NT2/D1 (cell line): Measurements from ENCODE around the gene NOL6.
"Not testable (repeated sequence)": the region's sequence is repeated elsewhere in the genome, so short reads cannot be mapped to it uniquely, and the experiment has no call there.

Experiments
- DNase-seq: peaks from one replicate; pipeline ENCODE4 v3.0.0-alpha.2; 2011; ENCODE audit warnings: low read depth, low spot score
- H3K27me3 ChIP-seq: 2 replicates; pipeline ENCODE4 v1.6.0; 2011; ENCODE audit warnings: mild to moderate bottlenecking; ENCODE audit not compliant: insufficient read length, insufficient read depth
- H3K36me3 ChIP-seq: 2 replicates; pipeline ENCODE4 v1.6.1; 2011; ENCODE audit warnings: mild to moderate bottlenecking, low read length, mixed read lengths; ENCODE audit not compliant: insufficient read depth, insufficient read length
- H3K4me1 ChIP-seq: 2 replicates; pipeline ENCODE4 v1.5.1; 2011; ENCODE audit not compliant: insufficient read depth, insufficient read length
- H3K4me3 ChIP-seq: 2 replicates; pipeline ENCODE4 v1.5.1; 2011; ENCODE audit warnings: low read depth; ENCODE audit not compliant: insufficient read length
- H3K9ac ChIP-seq: 2 replicates; pipeline ENCODE4 v1.6.0; 2011; ENCODE audit warnings: low read depth; ENCODE audit not compliant: insufficient read length
- H3K9me3 ChIP-seq: 2 replicates; pipeline ENCODE4 v1.5.1; 2011; ENCODE audit warnings: mild to moderate bottlenecking, low read length; ENCODE audit not compliant: insufficient read depth
- SUZ12 ChIP-seq: IDR thresholded peaks from 2 replicates; pipeline ENCODE4 v1.6.1; 2011; ENCODE audit not compliant: insufficient read length, insufficient read depth; ENCODE audit errors: extremely low read depth
- YY1 ChIP-seq: IDR thresholded peaks from 2 replicates; pipeline ENCODE4 v1.6.1; 2011; ENCODE audit not compliant: insufficient read length, insufficient read depth
- ZNF274 ChIP-seq: IDR thresholded peaks from 2 replicates; pipeline ENCODE4 v1.6.1; 2011; ENCODE audit warnings: mild to moderate bottlenecking, low read depth, low read length

NOL6 gene, protein sequence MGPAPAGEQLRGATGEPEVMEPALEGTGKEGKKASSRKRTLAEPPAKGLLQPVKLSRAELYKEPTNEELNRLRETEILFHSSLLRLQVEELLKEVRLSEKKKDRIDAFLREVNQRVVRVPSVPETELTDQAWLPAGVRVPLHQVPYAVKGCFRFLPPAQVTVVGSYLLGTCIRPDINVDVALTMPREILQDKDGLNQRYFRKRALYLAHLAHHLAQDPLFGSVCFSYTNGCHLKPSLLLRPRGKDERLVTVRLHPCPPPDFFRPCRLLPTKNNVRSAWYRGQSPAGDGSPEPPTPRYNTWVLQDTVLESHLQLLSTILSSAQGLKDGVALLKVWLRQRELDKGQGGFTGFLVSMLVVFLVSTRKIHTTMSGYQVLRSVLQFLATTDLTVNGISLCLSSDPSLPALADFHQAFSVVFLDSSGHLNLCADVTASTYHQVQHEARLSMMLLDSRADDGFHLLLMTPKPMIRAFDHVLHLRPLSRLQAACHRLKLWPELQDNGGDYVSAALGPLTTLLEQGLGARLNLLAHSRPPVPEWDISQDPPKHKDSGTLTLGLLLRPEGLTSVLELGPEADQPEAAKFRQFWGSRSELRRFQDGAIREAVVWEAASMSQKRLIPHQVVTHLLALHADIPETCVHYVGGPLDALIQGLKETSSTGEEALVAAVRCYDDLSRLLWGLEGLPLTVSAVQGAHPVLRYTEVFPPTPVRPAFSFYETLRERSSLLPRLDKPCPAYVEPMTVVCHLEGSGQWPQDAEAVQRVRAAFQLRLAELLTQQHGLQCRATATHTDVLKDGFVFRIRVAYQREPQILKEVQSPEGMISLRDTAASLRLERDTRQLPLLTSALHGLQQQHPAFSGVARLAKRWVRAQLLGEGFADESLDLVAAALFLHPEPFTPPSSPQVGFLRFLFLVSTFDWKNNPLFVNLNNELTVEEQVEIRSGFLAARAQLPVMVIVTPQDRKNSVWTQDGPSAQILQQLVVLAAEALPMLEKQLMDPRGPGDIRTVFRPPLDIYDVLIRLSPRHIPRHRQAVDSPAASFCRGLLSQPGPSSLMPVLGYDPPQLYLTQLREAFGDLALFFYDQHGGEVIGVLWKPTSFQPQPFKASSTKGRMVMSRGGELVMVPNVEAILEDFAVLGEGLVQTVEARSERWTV

DNA sequence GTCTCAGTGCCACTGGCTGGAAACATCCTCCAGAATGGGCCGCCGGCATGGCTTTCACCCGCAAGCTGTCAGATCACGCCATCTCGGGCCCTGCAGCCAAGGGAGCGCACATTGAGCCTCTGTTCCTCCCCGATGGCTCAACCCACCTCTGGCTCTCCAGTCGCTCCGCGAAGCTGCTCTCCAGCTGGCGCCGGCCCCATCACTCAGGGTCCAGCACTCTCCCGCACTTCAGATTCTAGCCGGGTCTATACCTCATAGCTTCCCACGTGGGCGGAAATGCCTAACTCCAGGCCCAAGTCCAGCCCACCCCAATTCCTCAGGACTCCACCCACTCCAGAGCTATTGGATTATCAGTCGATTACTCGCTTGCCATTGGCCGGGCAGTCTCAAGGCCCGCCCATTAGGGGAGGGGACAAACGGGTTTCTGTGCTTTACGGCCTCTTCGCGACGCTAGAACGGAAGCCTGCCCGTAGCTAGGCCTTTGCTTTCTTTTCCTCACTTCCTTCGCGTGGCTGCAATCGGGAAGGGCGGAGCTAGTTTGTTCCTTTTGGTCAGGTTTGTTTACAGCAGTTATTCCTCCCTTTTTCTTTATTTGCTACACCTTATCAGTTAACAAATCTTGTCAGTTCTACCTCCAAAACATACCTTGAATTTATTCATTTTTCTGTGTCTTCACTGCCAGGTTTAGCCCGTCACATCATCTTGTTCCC, at the start of gene NOL6:
Gene NOL6, minus strand, starts transcription at position 282 of the 710 bp plus-strand sequence. Its CDS starts 82 bp downstream, at position 200.
- Histone ChIP-seq H3K9ac (peak within 1 kb of the TSS; percentile 98), H3K9me3 (no peaks in the 10 kb centered on the region), H3K36me3 (peaks cover 36% of the 10 kb centered on the region), H3K4me3 (peak within 1 kb of the TSS; percentile 99), H3K27me3 (no peaks in the 10 kb centered on the region), H3K4me1 (peaks cover 3% of the 10 kb centered on the region)
- peak; percentile 98 for DNase-seq
- TF ChIP-seq SUZ12, result no peak
- no peak for TF ChIP-seq ZNF274
- no peak for TF ChIP-seq YY1

GRCh38 chr9:33521861-33522260, 48.1 kb upstream of the NOL6 start:
- not testable (repeated sequence) for H3K36me3 ChIP-seq, DNase-seq, H3K27me3 ChIP-seq, H3K4me1 ChIP-seq, H3K4me3 ChIP-seq, H3K9me3 ChIP-seq, H3K9ac ChIP-seq

DNA sequence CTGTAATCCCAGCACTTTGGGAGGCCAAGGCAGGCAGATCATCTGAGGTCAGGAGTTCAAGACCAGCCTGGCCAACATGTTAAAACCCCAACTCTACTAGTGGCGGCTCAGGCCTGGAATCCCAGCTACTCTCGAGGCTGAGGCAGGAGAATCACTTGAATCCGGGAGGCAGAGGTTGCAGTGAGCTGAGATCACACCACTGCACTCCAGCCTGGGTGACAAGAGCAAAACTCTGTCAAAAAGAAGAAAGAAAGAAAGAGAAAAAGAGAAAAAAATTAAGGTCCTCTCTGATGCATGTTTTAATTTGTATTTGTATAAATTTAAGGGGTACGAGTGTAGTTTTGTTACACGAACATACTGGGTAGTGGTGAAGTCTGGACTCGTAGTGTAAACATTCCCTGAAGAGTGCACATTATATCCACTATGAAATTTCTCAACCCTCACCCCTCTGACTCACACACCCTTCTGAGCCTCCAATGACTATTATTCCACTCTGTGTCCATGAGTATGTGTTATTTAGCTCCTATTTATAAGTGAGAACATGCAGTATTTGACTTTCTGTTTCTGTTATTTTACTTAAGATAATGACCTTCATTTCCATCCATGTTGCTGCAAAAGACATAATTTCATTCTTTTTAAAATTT, 44.3 kb upstream of the NOL6 start:
- H3K9ac ChIP-seq, result not testable (repeated sequence)

GRCh38 chr9:33517373-33517772, 43.6 kb upstream of the NOL6 start:
- Histone ChIP-seq H3K9me3 (peaks cover 13% of the 10 kb centered on the region), H3K27me3 (no peaks in the 10 kb centered on the region), H3K4me1 (no peaks in the 10 kb centered on the region), H3K9ac (no peak overlapping the region), H3K4me3 (no peak overlapping the region), H3K36me3 (no peaks in the 10 kb centered on the region)
- no peak for DNase-seq
- TF ChIP-seq SUZ12 (no peak), ZNF274 (no peak), YY1 (no peak)

More for the DNA sequence above, 44.3 kb upstream of the NOL6 start:
- not testable (repeated sequence) for DNase-seq, H3K4me3 ChIP-seq, H3K27me3 ChIP-seq, H3K4me1 ChIP-seq, H3K36me3 ChIP-seq
- peaks cover 13% of the 10 kb centered on the region for H3K9me3 ChIP-seq

GRCh38 chr9:33516397-33516796, 42.7 kb upstream of the NOL6 start:
- H3K9me3 ChIP-seq, result peaks cover 13% of the 10 kb centered on the region
- H3K36me3 ChIP-seq, H3K27me3 ChIP-seq, DNase-seq, H3K4me1 ChIP-seq, H3K9ac ChIP-seq, H3K4me3 ChIP-seq: not testable (repeated sequence)

DNA sequence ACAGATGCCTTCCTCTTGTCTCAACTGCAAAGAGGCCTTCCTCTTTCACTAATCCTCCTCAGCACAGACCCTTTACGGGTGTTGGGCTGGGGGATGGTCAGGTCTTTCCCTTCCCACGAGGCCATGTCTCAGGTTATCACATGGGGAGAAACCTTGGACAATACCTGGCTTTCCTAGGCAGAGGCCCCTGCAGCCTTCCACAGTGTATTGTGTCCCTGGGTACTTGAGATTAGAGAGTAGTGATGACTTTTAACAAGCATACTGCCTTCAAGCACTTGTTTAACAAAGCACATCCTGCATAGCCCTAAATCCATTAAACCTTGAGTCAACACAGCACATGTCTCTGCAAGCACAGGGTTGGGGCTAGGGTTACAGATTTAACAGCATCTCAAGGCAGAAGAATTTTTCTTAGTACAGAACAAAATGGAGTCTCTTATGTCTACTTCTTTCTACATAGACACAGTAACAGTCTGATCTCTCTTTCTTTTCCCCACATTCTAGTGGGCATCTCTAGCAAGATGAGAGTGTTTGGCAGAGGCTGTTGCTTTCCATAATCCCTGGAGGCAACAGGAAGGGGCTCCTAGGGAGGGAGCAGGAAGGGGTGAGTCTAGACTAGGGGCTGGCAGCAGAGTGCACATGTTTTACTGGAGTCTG, 41.7 kb upstream of the NOL6 start:
- not testable (repeated sequence) for H3K4me3 ChIP-seq, H3K36me3 ChIP-seq, H3K27me3 ChIP-seq, H3K4me1 ChIP-seq, H3K9ac ChIP-seq, DNase-seq
- H3K9me3 ChIP-seq, result peaks cover 13% of the 10 kb centered on the region

GRCh38 chr9:33512535-33512934, 38.8 kb upstream of the NOL6 start:
- H3K27me3 ChIP-seq, H3K4me1 ChIP-seq, H3K4me3 ChIP-seq, DNase-seq, H3K36me3 ChIP-seq, H3K9ac ChIP-seq: not testable (repeated sequence)
- H3K9me3 ChIP-seq, result peaks cover 13% of the 10 kb centered on the region

DNA sequence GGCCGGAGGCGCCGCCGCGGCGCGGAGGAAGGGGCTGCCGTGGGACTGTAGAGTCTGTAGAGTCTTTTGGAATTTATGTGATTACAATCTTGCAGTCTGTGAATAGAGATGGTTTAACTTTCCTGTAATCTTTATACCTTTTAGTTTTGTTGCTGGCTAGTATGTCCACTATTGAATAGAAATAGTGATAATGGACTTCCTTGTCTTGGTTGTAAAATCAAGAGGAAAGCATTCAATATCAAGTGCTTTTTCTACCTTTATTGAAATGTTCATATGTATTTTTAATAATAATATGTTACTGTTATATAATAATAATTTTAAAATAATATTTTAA, 37.4 kb upstream of the NOL6 start:
- not testable (repeated sequence) for H3K36me3 ChIP-seq, DNase-seq, H3K4me1 ChIP-seq, H3K27me3 ChIP-seq
- peaks cover 13% of the 10 kb centered on the region for H3K9me3 ChIP-seq
- peak overlapping the region; percentile 91 for H3K9ac ChIP-seq
- peak overlapping the region; percentile 63 for H3K4me3 ChIP-seq
